ENCODE results near the gene SAMD15.

- TF ChIP-seq EZH2 (IDR thresholded peaks at IDR 0.05; ENCODE audit: low read length, missing control alignments): no peak
- no peak for TF ChIP-seq CTCF (conservative IDR thresholded peaks at IDR 0.05 in 1 of 2, IDR thresholded peaks at IDR 0.05 in 1 of 2; ENCODE audit: low read depth in 1 of 2, low read length in 2 of 2)
Observed at GRCh38 chr14:77406086-77406485, 28.9 kb downstream of the SAMD15 start.

All from fibroblast of lung (primary cell).